Adipocyte (in vitro differentiated cells): ENCODE measurements around the gene P2RX3.
"Not testable (repeated sequence)": the region's sequence is repeated elsewhere in the genome, so short reads cannot be mapped to it uniquely, and the experiment has no call there.

Source experiments
- DNase-seq: peaks from one replicate; pipeline ENCODE4 v3.0.0-alpha.2; 2015; ENCODE audit warnings: low read depth
- H3K27me3 ChIP-seq: replicated peaks from 2 replicates; pipeline ENCODE4 v1.7.0; 2013; ENCODE audit warnings: mild to moderate bottlenecking, low read length, moderate library complexity; ENCODE audit not compliant: control insufficient read depth, insufficient read depth
- H3K36me3 ChIP-seq: 2 replicates; pipeline ENCODE4 v1.7.0; 2013; ENCODE audit warnings: low read length, mild to moderate bottlenecking, moderate library complexity; ENCODE audit not compliant: control insufficient read depth, insufficient read depth, severe bottlenecking
- H3K4me1 ChIP-seq: 2 replicates; pipeline ENCODE4 v1.7.0; 2013; ENCODE audit warnings: mild to moderate bottlenecking, low read length, moderate library complexity; ENCODE audit not compliant: control insufficient read depth, insufficient read depth
- H3K4me3 ChIP-seq: 2 replicates; pipeline ENCODE4 v1.7.0; 2013; ENCODE audit warnings: mild to moderate bottlenecking, low read length, moderate library complexity
- H3K9ac ChIP-seq: 2 replicates; pipeline ENCODE4 v1.7.0; 2013; ENCODE audit warnings: mild to moderate bottlenecking, low read length, moderate library complexity
- H3K9me3 ChIP-seq: 2 replicates; pipeline ENCODE4 v1.7.0; 2013; ENCODE audit warnings: mild to moderate bottlenecking, low read length, moderate library complexity; ENCODE audit not compliant: control insufficient read depth

P2RX3 gene

DNA sequence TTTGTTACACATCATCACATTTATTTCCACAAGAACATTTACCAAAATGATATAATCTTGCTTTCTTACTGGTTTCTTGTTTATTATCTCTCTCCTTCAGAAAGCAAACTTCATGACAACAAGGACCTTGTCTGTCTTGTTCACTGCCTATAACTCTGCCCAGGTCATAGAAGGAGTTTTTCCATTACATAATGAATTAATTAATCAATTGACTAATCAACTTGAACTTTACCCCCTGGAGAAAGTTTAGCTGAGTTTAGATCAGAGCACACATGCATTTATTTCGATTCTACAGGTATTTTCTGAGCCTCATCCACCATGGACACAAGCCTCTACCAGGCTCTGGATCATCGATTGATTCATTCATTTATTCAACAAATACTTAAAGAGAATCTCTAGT, 58.6 kb downstream of the P2RX3 start:
- DNase-seq: no peak
- no peaks in the 10 kb centered on the region for H3K36me3 ChIP-seq
- H3K4me3 ChIP-seq: no peak overlapping the region
- H3K27me3 ChIP-seq: no peaks in the 10 kb centered on the region
- no peaks in the 10 kb centered on the region for H3K9me3 ChIP-seq
- H3K9ac ChIP-seq: no peak overlapping the region
- H3K4me1 ChIP-seq: no peaks in the 10 kb centered on the region

DNA sequence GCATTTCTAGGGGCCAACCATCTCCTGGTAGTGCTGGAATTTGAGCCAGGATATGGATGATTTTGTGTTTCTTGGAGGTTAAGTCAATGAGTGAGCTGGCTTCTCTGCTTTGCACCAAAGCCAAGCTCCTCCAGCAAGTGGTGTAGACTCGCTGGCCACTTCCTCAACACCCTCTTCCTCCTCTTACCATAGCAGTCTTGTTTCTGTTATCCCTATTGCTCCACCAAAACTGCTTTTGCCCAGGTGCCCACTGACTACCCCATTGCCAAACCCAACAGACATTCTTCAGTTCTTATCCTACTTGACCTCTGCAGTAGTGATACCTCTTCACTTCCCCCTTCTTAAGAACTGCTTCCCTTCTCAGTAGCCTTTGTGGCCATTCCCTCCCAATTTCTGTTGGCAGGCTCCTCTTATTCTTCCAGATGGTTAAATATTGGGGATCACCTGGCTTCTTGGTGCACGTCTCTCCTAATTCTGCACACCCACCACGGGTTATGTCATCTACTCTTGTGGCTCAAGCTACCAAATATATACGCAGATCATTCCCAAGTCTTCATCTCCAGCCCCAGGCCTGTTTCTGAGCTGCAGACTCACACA, 59.3 kb downstream of the P2RX3 start:
- no peaks in the 10 kb centered on the region for H3K4me1 ChIP-seq
- no peak overlapping the region for H3K4me3 ChIP-seq
- H3K9me3 ChIP-seq: no peaks in the 10 kb centered on the region
- H3K9ac ChIP-seq: no peak overlapping the region
- no peak for DNase-seq
- H3K27me3 ChIP-seq: no peaks in the 10 kb centered on the region
- no peaks in the 10 kb centered on the region for H3K36me3 ChIP-seq

DNA sequence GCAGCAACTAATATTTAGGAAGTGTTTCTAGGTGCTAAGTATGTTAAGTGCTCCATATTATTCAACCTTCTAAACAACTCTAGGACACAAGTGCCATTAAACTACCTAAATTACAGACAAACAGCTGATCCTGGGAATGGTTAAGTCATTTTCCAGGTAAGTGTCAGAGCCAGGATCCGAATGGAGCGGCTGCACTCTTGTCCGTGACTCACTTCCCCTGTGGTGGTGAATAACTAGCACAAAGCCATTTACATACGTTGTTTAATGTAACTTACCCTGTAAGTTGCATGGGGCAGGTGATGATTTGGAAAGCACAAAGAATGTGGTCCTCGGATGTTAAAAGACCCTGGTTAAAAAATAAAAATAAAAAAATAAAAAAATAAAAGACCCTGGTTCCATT, 61.1 kb downstream of the P2RX3 start:
- H3K9ac ChIP-seq: no peak overlapping the region
- no peaks in the 10 kb centered on the region for H3K27me3 ChIP-seq
- H3K4me3 ChIP-seq: no peak overlapping the region
- no peak for DNase-seq
- H3K4me1 ChIP-seq: no peaks in the 10 kb centered on the region
- no peaks in the 10 kb centered on the region for H3K36me3 ChIP-seq
- H3K9me3 ChIP-seq: no peaks in the 10 kb centered on the region

DNA sequence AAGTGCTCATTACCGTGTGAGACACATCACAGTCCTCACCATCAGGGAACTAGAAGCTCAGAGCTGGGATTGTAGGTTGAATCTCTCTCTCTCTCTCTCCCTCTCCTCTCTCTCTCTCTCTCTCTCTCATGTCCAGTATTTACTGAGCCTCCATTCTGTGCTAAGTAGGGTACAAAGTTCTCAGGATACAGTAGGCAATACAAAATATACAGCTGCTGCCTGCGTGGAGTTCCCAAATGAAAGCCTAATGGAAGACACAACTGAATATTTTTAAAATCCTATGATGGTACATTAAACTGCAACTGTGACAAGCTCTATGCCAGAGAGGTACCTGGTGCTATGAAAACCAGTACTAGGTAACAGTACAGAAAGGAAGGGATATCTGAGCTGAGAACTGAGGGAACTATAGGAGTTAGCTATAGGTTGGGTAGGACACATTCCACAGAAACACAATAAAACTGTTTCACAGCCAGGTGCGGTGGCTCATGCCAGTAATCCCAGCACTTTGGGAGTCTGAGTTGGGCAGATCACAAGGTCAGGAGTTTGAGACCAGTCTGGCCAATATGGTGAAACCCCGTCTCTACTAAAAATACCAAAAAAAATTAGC, 61.9 kb downstream of the P2RX3 start:
- Histone ChIP-seq H3K9me3 (no peaks in the 10 kb centered on the region), H3K9ac (no peak overlapping the region), H3K27me3 (no peaks in the 10 kb centered on the region), H3K4me1 (no peaks in the 10 kb centered on the region), H3K4me3 (no peak overlapping the region), H3K36me3 (no peaks in the 10 kb centered on the region)
- no peak for DNase-seq

DNA sequence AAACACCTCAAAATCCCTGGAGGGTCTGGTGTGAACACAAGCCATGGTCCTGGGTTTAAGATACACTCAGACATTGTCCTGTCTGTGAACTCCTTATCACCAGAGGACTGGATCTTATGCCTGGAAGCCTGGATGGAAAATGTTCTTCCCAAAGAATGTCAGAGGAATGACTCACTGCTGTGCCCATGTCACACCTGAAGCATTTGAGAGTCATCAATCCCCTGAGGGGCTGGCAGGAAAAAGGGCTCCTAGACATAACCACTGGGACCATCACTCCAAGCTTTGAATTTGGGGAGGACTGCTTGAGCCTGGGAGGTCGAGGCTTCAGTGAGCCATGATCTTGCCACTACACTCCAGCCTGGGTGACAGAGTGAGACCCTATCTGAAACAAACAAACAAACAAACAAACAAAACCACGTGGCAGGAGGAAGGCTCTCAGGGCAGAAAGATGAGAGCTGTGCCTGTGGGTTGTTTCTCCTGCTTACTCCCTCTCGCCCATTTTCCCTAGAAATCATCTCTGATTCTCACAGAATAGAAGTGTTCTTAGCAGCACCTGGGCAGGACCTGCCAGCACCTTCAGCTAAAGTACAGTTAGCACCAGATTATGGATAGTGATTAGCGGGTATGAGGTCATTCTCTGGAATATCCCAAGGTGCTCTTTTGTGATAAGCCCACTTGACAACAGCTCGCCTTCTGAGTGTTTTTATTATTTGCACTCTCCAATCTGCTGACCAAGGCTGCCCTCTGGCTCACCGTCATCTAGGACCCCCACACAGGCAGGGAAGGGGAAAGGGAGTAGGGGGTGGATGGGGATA, 64.2 kb downstream of the P2RX3 start:
- no peak overlapping the region for H3K4me3 ChIP-seq
- H3K9ac ChIP-seq: no peak overlapping the region
- H3K4me1 ChIP-seq: peaks cover 19% of the 10 kb centered on the region
- H3K9me3 ChIP-seq: no peaks in the 10 kb centered on the region
- H3K36me3 ChIP-seq: peaks cover under 1% of the 10 kb centered on the region
- H3K27me3 ChIP-seq: no peaks in the 10 kb centered on the region
- DNase-seq: no peak

DNA sequence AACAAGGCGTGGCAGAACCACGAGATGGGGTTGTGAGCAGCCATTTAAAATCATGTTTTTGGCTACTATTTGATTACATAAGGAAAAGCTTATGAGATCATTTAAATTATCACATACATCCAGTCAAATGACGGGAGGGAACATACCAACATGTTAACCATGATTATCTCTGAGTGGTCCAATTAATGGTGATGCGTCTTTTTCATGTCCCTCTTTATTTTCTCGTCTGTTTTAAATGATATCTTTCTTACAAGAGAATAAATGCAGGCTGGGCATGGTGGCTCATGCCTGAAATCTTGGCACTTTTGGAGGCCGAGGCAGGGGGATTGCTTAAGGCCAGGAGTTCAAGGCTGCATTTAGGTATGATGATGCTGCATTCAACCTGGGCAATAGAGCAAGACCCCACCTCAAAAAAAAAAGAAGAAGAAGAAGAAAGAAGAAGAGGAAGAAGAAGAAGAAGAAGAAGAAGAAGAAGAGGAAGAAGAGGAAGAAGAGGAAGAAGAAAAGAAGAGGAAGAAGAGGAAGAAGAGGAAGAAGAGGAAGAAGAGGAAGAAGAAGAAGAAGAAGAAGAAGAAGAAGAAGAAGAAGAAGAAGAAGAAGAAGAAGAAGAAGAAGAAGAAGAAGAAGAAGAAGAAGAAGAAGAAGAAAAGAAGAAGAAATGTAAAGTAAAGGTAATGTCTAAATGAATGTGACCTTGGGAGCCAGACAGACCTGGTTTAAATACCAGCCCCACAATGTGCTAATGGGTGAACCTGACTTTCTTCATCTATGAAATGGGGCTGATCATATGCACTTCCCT, 65.0 kb downstream of the P2RX3 start:
- not testable (repeated sequence) for DNase-seq, H3K9ac ChIP-seq, H3K4me3 ChIP-seq, H3K36me3 ChIP-seq, H3K9me3 ChIP-seq, H3K27me3 ChIP-seq
- H3K4me1 ChIP-seq: peaks cover 22% of the 10 kb centered on the region

DNA sequence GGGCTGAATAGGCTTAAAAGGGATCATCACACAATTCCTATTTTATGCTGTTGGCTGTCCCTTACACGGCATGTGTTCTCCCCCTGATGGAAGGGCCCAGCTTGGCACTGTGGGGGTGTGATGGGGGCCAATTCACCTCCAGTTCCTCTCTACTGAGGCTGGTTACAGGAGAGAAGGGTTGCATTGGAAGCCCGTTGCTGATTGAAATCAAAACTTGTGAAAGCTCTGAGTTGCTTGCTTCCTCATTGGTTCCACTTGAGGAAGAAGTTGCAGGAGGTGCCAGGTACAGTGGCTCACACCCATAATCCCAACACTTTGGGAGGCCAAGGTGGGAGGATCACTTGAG, 65.6 kb downstream of the P2RX3 start:
- H3K4me1 ChIP-seq: peaks cover 22% of the 10 kb centered on the region
- no peaks in the 10 kb centered on the region for H3K27me3 ChIP-seq
- no peaks in the 10 kb centered on the region for H3K9me3 ChIP-seq
- H3K9ac ChIP-seq: no peak overlapping the region
- no peak for DNase-seq
- no peak overlapping the region for H3K4me3 ChIP-seq
- H3K36me3 ChIP-seq: peaks cover 14% of the 10 kb centered on the region

DNA sequence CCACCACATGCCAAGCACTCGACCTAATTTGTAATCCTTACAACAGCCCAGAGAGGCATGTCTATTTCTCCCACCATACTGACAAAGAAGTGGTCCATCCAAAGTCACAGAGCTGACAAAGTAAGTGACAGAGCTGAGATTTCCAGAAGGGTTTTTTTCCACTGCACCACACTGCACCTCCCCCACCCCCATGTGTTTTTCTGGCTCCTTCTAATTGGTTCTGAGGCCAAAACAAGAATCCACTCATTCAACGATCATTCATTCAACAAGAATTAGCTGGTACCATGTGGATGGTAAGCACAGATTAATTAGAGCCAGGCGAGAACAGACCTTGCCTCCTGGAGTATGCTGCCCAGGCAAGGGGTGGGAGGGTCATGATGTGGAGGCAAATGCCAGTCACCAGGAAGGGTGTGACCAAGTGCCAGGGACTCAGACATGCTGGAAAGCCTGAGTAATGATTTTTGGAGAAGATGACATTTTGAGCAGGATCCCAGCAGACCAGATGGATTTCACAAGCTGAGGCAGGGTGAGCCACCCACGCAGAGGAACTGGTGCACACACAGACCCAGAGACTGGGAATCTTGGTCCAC, 67.2 kb downstream of the P2RX3 start:
- H3K27me3 ChIP-seq: no peaks in the 10 kb centered on the region
- no peak overlapping the region for H3K4me3 ChIP-seq
- H3K36me3 ChIP-seq: peaks cover 24% of the 10 kb centered on the region
- no peak for DNase-seq
- peaks cover 28% of the 10 kb centered on the region for H3K4me1 ChIP-seq
- H3K9ac ChIP-seq: no peak overlapping the region
- H3K9me3 ChIP-seq: no peaks in the 10 kb centered on the region

DNA sequence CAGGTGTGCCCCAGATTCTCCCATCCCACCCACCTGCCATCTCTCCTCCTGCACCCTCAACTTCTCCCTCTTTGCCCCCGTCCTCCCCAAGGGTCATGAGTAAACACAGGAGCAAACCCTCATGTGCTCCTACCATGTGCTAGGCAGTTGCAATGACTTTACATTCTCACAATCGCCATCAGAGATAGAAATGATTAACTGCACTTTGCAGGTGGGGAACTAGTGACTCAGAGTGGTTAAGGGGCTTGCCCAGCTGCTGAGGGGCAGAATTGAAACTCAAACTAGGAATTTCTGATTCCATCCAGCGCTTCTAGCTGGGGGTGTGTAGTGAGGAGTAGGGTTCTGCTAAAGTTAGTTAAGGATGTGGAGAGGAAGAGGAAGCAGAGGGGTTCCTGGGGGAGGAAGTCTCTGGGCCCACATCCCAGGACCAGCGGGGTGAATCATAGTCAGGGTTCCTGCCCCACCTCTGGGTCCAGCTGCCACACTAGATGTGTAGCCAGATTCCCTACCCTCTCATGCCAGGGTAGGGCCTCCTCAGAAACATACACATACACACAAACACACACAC, 68.3 kb downstream of the P2RX3 start:
- H3K36me3 ChIP-seq: peaks cover 24% of the 10 kb centered on the region
- peaks cover 31% of the 10 kb centered on the region for H3K4me1 ChIP-seq
- no peaks in the 10 kb centered on the region for H3K9me3 ChIP-seq
- no peak overlapping the region for H3K9ac ChIP-seq
- H3K27me3 ChIP-seq: no peaks in the 10 kb centered on the region
- DNase-seq: no peak
- no peak overlapping the region for H3K4me3 ChIP-seq

DNA sequence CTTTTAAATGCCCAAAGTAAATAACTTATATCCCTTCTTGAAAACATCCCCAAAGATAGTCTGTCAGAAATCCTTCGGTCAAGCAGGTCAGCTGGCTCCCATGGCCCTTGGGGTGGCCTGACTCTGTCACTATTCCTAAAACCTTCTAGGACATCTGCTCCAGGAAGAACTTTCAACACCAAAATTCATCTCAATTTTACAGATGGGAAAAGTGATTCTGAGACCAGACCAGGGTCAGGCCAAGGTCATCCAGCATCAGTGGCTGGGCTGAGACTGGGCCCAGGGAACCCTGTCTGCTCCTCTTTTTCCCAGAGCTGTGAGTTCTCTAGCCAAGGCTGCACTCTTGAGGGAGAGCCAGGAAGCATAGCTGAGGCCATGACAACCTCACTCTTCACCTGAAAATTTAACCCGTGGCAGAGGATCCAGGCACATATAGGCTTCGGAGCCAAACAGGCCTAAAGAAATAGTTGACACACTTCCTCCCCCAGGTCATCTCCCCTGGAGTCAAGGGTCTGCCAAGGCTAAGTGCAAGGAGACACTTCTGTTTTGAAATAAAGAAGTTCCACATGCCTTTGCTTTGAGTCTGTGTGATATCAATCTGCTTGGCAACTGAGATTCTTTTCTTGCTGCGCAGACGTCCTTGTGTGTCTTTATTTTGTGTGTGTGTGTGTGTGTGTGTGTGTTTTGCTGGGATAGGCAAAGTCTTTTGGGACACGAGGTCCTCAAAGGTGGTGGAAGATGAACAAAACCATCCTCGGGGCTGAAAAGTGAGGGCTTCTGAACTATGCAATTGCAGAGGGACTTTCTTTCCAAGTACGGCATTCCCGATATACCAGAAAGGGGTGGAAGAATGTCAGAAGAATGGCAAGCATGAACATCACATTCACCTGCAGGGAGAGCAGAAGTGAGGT, 69.1 kb downstream of the P2RX3 start:
- Histone ChIP-seq H3K9me3 (no peaks in the 10 kb centered on the region), H3K36me3 (peaks cover 24% of the 10 kb centered on the region), H3K9ac (no peak overlapping the region), H3K4me3 (no peak overlapping the region), H3K4me1 (peaks cover 31% of the 10 kb centered on the region), H3K27me3 (no peaks in the 10 kb centered on the region)
- DNase-seq: no peak
